ENCODE results near the gene TYMP. TPM values are rescaled to one million over a fixed set of nuclear protein-coding genes. Genes with fewer than 3 reads are reported as not detected.

Gene TYMP
- total RNA-seq, 2 experiments from 2014 or later = 9.9 to 10.0 TPM

DNA sequence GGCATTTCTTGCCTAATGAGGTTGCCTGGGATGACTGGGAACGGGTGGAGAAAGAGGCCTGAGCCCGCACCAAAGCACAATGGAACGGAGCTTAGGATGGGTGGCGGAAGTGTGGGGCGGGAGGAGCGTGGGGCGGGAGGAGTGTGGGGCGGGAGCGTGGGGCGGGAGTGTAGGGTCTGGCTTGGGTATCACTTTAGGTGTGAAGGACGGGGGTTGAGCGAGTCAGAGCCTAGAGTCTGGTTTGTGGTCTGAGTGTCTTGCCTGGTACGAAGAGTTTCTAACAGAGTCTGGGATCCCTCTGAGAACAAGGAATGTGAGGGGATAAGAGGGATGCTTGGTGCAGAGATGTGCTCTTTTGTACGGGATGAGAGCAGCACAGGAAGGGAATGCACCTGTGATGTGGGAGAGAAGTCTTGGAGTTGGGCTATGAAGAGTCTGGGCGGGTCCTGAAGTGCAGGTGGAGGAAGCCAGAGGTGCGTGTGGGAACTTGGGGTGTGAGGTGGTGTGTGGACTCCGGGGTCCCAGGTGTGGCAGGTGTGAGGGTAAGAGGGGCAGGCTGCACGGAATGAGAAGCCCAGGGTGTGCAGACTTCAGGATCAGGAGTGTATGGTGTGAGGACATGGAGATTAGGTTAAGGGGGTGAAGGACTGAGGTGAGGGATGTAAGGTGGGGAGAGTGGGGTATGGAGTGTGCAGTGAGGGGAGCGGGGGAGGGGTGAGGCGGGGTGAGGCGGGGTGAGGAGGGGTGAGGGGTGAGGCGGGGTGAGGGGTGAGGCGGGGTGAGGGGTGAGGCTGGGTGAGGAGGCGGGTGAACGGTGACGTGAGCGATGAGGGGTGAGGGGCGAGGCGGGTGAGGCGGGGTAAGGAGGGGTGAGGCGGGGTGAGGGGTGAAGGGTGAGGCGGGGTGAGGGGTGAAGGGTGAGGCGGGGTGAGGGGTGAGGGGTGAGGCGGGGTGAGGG is 31.9 kb upstream of the TYMP start:
- Histone ChIP-seq H3K4me1 (ENCODE audit: insufficient read depth, low read length) (peaks cover 10% of the 10 kb centered on the region), H3K4me3 (ENCODE audit: low read length) (no peak overlapping the region), H3K9me3 (ENCODE audit: control insufficient read depth in 1 of 2, insufficient read depth in 1 of 2, low read length in 2 of 2) (no peaks in the 10 kb centered on the region), H3K36me3 (ENCODE audit: insufficient read depth, low read length) (no peaks in the 10 kb centered on the region), H3K27me3 (ENCODE audit: control insufficient read depth in 1 of 2, insufficient read depth in 2 of 2, low read length in 2 of 2) (no peaks in the 10 kb centered on the region), H3K27ac (ENCODE audit: low read depth in 1 of 2, low read length in 2 of 2) (no peak overlapping the region)
- ChIA-PET CTCF (interaction anchor here (1.3 kb wide), 1 partner anchor 16 kb away, joined by 3 read pairs; the partner anchor contains the start of gene KLHDC7B), POLR2A (no interaction called here)
- DNase-seq = peak in 2 of 14 experiments; percentile 41 to 43
- no peaks in the 10 kb centered on the region for H3K36me3 Mint-ChIP-seq (ENCODE audit: low read depth)
- H3K4me3 Mint-ChIP-seq = peak overlapping the region; percentile 78
- TF ChIP-seq, protein P1, sequence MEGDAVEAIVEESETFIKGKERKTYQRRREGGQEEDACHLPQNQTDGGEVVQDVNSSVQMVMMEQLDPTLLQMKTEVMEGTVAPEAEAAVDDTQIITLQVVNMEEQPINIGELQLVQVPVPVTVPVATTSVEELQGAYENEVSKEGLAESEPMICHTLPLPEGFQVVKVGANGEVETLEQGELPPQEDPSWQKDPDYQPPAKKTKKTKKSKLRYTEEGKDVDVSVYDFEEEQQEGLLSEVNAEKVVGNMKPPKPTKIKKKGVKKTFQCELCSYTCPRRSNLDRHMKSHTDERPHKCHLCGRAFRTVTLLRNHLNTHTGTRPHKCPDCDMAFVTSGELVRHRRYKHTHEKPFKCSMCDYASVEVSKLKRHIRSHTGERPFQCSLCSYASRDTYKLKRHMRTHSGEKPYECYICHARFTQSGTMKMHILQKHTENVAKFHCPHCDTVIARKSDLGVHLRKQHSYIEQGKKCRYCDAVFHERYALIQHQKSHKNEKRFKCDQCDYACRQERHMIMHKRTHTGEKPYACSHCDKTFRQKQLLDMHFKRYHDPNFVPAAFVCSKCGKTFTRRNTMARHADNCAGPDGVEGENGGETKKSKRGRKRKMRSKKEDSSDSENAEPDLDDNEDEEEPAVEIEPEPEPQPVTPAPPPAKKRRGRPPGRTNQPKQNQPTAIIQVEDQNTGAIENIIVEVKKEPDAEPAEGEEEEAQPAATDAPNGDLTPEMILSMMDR (IDR thresholded peaks at IDR 0.05) = no peak
- H3K4me1 Mint-ChIP-seq (ENCODE audit: low read depth) = peaks cover 16% of the 10 kb centered on the region
- no peak for ATAC-seq (ENCODE audit: poor library complexity)
- H3K27ac Mint-ChIP-seq = no peak overlapping the region
- H3K9me3 Mint-ChIP-seq = no peaks in the 10 kb centered on the region
- H3K27me3 Mint-ChIP-seq = no peaks in the 10 kb centered on the region
- intact Hi-C loops (cut with DNase I, micrococcal nuclease) = loop anchor here (1.0 to 5.0 kb wide), 5 partner anchors 17 to 35 kb away; partner anchors contain the start of genes CHKB (in 1 of the 2), KLHDC7B (in 1 of the 2) and SCO2 (in 1 of the 2)

GRCh38 chr22:50560034-50560433 is 30.2 kb upstream of the TYMP start:
- no peaks in the 10 kb centered on the region for H3K27me3 ChIP-seq (ENCODE audit: control insufficient read depth in 1 of 2, insufficient read depth in 2 of 2, low read length in 2 of 2)
- peaks cover 10% of the 10 kb centered on the region for H3K4me1 ChIP-seq (ENCODE audit: insufficient read depth, low read length)
- H3K36me3 Mint-ChIP-seq (ENCODE audit: low read depth) = no peaks in the 10 kb centered on the region
- no peak overlapping the region for H3K27ac ChIP-seq (ENCODE audit: low read depth in 1 of 2, low read length in 2 of 2)
- no peak for ATAC-seq (ENCODE audit: poor library complexity)
- no peak for DNase-seq
- ChIA-PET POLR2A (interaction anchor here (0.7 to 0.8 kb wide), 2 partner anchors 9 to 34 kb away, joined by 3 read pairs; partner anchors contain the start of gene SCO2), CTCF (interaction anchor here (1.3 to 1.5 kb wide), 3 partner anchors 12 to 34 kb away, joined by 3 read pairs; partner anchors contain the start of gene KLHDC7B)
- H3K27me3 Mint-ChIP-seq = no peaks in the 10 kb centered on the region
- H3K27ac Mint-ChIP-seq = no peak overlapping the region
- intact Hi-C loops (cut with DNase I, micrococcal nuclease) = loop anchor here (2.0 to 5.0 kb wide), 2 partner anchors 33 kb away; partner anchors contain the start of gene SCO2 (in 1 of the 2)
- H3K4me3 Mint-ChIP-seq = no peak overlapping the region
- H3K36me3 ChIP-seq (ENCODE audit: insufficient read depth, low read length) = no peaks in the 10 kb centered on the region
- peaks cover 16% of the 10 kb centered on the region for H3K4me1 Mint-ChIP-seq (ENCODE audit: low read depth)
- H3K9me3 Mint-ChIP-seq = no peaks in the 10 kb centered on the region
- TF ChIP-seq, protein P1 (IDR thresholded peaks at IDR 0.05) = no peak
- H3K9me3 ChIP-seq (ENCODE audit: control insufficient read depth in 1 of 2, insufficient read depth in 1 of 2, low read length in 2 of 2) = no peaks in the 10 kb centered on the region
- no peak overlapping the region for H3K4me3 ChIP-seq (ENCODE audit: low read length)

DNA sequence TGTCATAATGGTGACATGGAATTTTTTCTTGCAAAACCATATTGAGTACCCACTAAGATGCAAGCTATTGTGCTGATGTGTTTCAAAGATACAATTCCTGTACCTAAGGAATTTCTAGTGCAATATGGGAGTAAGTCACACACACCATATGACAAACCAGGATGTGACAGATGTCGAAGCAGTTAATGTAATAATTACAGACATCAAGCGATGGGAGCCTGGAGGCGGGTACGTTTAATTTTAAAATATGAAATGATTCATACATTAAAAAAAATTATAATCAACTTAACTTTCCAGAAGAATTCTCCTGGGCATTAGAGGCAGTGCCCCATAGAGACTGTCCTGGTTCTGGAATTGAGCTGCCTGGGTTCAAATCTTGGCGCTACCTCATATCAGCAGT is 26.9 kb upstream of the TYMP start:
- TF ChIP-seq, protein P1 (IDR thresholded peaks at IDR 0.05) = no peak
- CTCF ChIA-PET = interaction anchor here (1.0 kb wide), 1 partner anchor 31 kb away, joined by 6 read pairs; the partner anchor contains the start of gene SCO2
- POLR2A ChIA-PET = interaction anchor here (0.7 to 3.9 kb wide), 2 partner anchors 9 to 17 kb away, joined by 3 to 13 read pairs; no protein-coding TSS in a partner anchor

More for the DNA sequence above, 26.9 kb upstream of the TYMP start:
- Mint-ChIP-seq H3K27ac (no peak overlapping the region), H3K4me3 (no peak overlapping the region), H3K4me1 (ENCODE audit: low read depth) (peaks cover 3% of the 10 kb centered on the region), H3K36me3 (ENCODE audit: low read depth) (no peaks in the 10 kb centered on the region), H3K27me3 (no peaks in the 10 kb centered on the region), H3K9me3 (no peaks in the 10 kb centered on the region)
- no peak overlapping the region for H3K4me3 ChIP-seq (ENCODE audit: low read length)
- no peak for DNase-seq
- no peak overlapping the region for H3K27ac ChIP-seq (ENCODE audit: low read depth in 1 of 2, low read length in 2 of 2)
- no peak for ATAC-seq (ENCODE audit: poor library complexity)
- no peaks in the 10 kb centered on the region for H3K4me1 ChIP-seq (ENCODE audit: insufficient read depth, low read length)
- intact Hi-C loops (cut with DNase I, micrococcal nuclease) = no loop called here
- no peaks in the 10 kb centered on the region for H3K9me3 ChIP-seq (ENCODE audit: control insufficient read depth in 1 of 2, insufficient read depth in 1 of 2, low read length in 2 of 2)
- H3K36me3 ChIP-seq (ENCODE audit: insufficient read depth, low read length) = no peaks in the 10 kb centered on the region
- no peaks in the 10 kb centered on the region for H3K27me3 ChIP-seq (ENCODE audit: control insufficient read depth in 1 of 2, insufficient read depth in 2 of 2, low read length in 2 of 2)

All from CD4-positive, alpha-beta T cell (primary cell).